Measurements from ENCODE around the gene MCM9. TPM values are rescaled to one million over a fixed set of nuclear protein-coding genes. Genes with fewer than 3 reads are reported as not detected.

Gene MCM9
- total RNA-seq, 1 donor from 2014 or later, result 11.9 TPM

GRCh38 chr6:118865100-118865391, 69.9 kb downstream of the MCM9 start:
- DNase-seq (ENCODE audit: low read depth, low spot score), result no peak

- DNase-seq (ENCODE audit: low read depth, low spot score), result no peak
Observed at GRCh38 chr6:118864341-118865099, 70.4 kb downstream of the MCM9 start.

GRCh38 chr6:118862443-118862842, 72.5 kb downstream of the MCM9 start:
- no peak for DNase-seq (ENCODE audit: low read depth, low spot score)

- no peak for DNase-seq (ENCODE audit: low read depth, low spot score)
Observed at GRCh38 chr6:118860880-118861279, 74.1 kb downstream of the MCM9 start.

GRCh38 chr6:118860363-118860762, 74.6 kb downstream of the MCM9 start:
- DNase-seq (ENCODE audit: low read depth, low spot score), result no peak

GRCh38 chr6:118859517-118860064, 75.4 kb downstream of the MCM9 start:
- no peak for DNase-seq (ENCODE audit: low read depth, low spot score)

- DNase-seq (ENCODE audit: low read depth, low spot score), result no peak
Observed at GRCh38 chr6:118856301-118856700, 78.7 kb downstream of the MCM9 start.

GRCh38 chr6:118853408-118853807, 81.6 kb downstream of the MCM9 start:
- DNase-seq (ENCODE audit: low read depth, low spot score), result no peak

- DNase-seq (ENCODE audit: low read depth, low spot score), result no peak
Observed at GRCh38 chr6:118844915-118845314, 90.0 kb downstream of the MCM9 start.

- no peak for DNase-seq (ENCODE audit: low read depth, low spot score)
Observed at GRCh38 chr6:118843685-118844390, 91.1 kb downstream of the MCM9 start.

GRCh38 chr6:118830691-118831090, 104.3 kb downstream of the MCM9 start:
- no peak for DNase-seq (ENCODE audit: low read depth, low spot score)

- DNase-seq (ENCODE audit: low read depth, low spot score), result no peak
Observed at GRCh38 chr6:118829817-118830478, 105.0 kb downstream of the MCM9 start.

- DNase-seq (ENCODE audit: low read depth, low spot score), result no peak
Observed at GRCh38 chr6:118826096-118826495, 108.9 kb downstream of the MCM9 start.

- no peak for DNase-seq (ENCODE audit: low read depth, low spot score)
Observed at GRCh38 chr6:118825661-118826060, 109.3 kb downstream of the MCM9 start.

- DNase-seq (ENCODE audit: low read depth, low spot score), result no peak
Observed at GRCh38 chr6:118815495-118815894, 119.5 kb downstream of the MCM9 start.

GRCh38 chr6:118813775-118814174, 121.2 kb downstream of the MCM9 start:
- DNase-seq (ENCODE audit: low read depth, low spot score), result no peak

- DNase-seq (ENCODE audit: low read depth, low spot score), result no peak
Observed at GRCh38 chr6:118812970-118813369, 122.0 kb downstream of the MCM9 start.

- DNase-seq (ENCODE audit: low read depth, low spot score), result no peak
Observed at GRCh38 chr6:118810420-118811027, 124.4 kb downstream of the MCM9 start.

- no peak for DNase-seq (ENCODE audit: low read depth, low spot score)
Observed at GRCh38 chr6:118808793-118809638, 125.9 kb downstream of the MCM9 start.

- no peak for DNase-seq (ENCODE audit: low read depth, low spot score)
Observed at GRCh38 chr6:118804091-118804490, 130.9 kb downstream of the MCM9 start.

GRCh38 chr6:118801257-118801656, 133.7 kb downstream of the MCM9 start:
- DNase-seq (ENCODE audit: low read depth, low spot score), result no peak
